ENCODE measurements around the gene ANGPT4. TPM values are rescaled to one million over a fixed set of nuclear protein-coding genes. Genes with fewer than 3 reads are reported as not detected.

ANGPT4 gene
- total and polyA plus RNA-seq, 2 of the 8 experiments (the other 6 are each of a cell fraction or from before 2014, with no cell fraction given), result 0.07 to 0.33 TPM

DNA sequence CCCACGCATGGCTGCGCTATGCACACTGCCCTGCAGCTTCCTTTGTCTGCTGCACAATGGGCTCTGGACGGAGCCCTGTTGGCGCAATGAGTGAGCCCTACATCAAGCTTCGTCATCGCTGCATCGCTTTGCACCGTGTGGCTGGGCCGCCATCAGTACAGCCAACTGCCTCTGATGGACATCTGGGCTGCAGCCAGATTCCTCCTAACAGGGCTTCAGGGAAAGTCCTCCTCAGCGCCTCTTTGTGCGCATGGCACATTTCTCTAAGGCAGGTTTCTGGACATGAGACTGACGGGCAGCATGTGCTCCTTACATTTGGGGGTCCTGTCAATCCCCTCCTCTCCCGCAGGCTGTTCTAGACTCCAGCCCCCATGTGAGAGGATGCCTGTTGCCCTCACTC is 29.7 kb upstream of the ANGPT4 start (continued):
- TF ChIP-seq, protein P1, sequence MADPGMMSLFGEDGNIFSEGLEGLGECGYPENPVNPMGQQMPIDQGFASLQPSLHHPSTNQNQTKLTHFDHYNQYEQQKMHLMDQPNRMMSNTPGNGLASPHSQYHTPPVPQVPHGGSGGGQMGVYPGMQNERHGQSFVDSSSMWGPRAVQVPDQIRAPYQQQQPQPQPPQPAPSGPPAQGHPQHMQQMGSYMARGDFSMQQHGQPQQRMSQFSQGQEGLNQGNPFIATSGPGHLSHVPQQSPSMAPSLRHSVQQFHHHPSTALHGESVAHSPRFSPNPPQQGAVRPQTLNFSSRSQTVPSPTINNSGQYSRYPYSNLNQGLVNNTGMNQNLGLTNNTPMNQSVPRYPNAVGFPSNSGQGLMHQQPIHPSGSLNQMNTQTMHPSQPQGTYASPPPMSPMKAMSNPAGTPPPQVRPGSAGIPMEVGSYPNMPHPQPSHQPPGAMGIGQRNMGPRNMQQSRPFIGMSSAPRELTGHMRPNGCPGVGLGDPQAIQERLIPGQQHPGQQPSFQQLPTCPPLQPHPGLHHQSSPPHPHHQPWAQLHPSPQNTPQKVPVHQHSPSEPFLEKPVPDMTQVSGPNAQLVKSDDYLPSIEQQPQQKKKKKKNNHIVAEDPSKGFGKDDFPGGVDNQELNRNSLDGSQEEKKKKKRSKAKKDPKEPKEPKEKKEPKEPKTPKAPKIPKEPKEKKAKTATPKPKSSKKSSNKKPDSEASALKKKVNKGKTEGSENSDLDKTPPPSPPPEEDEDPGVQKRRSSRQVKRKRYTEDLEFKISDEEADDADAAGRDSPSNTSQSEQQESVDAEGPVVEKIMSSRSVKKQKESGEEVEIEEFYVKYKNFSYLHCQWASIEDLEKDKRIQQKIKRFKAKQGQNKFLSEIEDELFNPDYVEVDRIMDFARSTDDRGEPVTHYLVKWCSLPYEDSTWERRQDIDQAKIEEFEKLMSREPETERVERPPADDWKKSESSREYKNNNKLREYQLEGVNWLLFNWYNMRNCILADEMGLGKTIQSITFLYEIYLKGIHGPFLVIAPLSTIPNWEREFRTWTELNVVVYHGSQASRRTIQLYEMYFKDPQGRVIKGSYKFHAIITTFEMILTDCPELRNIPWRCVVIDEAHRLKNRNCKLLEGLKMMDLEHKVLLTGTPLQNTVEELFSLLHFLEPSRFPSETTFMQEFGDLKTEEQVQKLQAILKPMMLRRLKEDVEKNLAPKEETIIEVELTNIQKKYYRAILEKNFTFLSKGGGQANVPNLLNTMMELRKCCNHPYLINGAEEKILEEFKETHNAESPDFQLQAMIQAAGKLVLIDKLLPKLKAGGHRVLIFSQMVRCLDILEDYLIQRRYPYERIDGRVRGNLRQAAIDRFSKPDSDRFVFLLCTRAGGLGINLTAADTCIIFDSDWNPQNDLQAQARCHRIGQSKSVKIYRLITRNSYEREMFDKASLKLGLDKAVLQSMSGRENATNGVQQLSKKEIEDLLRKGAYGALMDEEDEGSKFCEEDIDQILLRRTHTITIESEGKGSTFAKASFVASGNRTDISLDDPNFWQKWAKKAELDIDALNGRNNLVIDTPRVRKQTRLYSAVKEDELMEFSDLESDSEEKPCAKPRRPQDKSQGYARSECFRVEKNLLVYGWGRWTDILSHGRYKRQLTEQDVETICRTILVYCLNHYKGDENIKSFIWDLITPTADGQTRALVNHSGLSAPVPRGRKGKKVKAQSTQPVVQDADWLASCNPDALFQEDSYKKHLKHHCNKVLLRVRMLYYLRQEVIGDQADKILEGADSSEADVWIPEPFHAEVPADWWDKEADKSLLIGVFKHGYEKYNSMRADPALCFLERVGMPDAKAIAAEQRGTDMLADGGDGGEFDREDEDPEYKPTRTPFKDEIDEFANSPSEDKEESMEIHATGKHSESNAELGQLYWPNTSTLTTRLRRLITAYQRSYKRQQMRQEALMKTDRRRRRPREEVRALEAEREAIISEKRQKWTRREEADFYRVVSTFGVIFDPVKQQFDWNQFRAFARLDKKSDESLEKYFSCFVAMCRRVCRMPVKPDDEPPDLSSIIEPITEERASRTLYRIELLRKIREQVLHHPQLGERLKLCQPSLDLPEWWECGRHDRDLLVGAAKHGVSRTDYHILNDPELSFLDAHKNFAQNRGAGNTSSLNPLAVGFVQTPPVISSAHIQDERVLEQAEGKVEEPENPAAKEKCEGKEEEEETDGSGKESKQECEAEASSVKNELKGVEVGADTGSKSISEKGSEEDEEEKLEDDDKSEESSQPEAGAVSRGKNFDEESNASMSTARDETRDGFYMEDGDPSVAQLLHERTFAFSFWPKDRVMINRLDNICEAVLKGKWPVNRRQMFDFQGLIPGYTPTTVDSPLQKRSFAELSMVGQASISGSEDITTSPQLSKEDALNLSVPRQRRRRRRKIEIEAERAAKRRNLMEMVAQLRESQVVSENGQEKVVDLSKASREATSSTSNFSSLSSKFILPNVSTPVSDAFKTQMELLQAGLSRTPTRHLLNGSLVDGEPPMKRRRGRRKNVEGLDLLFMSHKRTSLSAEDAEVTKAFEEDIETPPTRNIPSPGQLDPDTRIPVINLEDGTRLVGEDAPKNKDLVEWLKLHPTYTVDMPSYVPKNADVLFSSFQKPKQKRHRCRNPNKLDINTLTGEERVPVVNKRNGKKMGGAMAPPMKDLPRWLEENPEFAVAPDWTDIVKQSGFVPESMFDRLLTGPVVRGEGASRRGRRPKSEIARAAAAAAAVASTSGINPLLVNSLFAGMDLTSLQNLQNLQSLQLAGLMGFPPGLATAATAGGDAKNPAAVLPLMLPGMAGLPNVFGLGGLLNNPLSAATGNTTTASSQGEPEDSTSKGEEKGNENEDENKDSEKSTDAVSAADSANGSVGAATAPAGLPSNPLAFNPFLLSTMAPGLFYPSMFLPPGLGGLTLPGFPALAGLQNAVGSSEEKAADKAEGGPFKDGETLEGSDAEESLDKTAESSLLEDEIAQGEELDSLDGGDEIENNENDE (IDR thresholded peaks at IDR 0.05; ENCODE audit: insufficient replicate concordance, low read length), result no peak
- TF ChIP-seq RFX5 (IDR thresholded peaks at IDR 0.05; ENCODE audit: borderline replicate concordance, low read depth, low read length) (no peak), SP4 (IDR thresholded peaks at IDR 0.05; ENCODE audit: low read length) (no peak), SIX5 (IDR thresholded peaks at IDR 0.05; ENCODE audit: low read depth, low read length) (no peak)
